ENCODE results near the gene TCP11.

Gene TCP11

DNA sequence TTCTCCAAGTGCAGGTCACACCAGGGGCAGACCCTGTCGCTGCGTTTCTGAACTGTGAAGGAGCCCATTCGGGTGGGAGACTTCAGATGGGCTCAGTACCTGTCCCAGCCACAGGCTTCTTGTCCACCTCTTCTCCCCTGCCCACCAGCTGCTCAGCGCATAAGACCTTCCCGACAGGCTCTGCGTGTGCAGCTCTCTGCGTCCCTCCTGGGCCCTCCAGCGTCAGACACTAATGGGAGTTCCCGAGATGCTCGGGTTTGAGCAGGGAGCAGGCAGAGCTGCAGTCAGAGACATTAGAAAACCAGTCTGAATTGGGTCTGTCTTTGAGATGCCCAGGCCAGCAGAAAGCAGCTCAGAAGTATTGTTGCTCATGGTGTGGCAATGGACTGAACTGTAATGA, 50.4 kb downstream of the TCP11 start:
- no peak for DNase-seq

DNA sequence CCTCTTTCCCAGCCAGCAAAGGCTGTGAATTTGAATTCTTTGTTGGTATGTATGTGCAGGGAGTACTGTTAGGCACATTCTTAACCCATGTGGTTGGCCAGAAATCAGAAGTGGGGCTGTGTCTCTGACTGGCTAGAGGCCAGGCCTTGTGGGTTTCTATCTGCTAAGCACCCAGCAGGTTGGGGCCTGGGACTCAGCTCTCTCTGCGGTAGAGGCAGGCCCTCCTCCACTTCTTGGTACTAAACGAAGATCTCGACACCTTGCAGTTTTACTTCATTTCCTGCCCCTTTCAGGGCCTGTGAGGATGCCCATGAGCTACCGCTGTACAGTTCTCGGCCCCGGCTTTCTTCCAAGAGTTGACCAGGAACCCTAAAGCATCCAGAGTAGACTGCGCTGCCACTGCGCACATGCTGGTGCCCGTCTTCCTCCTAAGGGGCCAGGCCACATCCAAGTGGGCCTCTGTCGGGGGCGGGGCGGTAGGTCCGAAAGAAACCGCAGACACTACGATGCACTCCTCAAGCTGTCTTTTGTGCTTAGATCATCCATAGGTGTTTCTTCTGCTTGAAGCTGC, 51.1 kb downstream of the TCP11 start:
- no peak for DNase-seq

DNA sequence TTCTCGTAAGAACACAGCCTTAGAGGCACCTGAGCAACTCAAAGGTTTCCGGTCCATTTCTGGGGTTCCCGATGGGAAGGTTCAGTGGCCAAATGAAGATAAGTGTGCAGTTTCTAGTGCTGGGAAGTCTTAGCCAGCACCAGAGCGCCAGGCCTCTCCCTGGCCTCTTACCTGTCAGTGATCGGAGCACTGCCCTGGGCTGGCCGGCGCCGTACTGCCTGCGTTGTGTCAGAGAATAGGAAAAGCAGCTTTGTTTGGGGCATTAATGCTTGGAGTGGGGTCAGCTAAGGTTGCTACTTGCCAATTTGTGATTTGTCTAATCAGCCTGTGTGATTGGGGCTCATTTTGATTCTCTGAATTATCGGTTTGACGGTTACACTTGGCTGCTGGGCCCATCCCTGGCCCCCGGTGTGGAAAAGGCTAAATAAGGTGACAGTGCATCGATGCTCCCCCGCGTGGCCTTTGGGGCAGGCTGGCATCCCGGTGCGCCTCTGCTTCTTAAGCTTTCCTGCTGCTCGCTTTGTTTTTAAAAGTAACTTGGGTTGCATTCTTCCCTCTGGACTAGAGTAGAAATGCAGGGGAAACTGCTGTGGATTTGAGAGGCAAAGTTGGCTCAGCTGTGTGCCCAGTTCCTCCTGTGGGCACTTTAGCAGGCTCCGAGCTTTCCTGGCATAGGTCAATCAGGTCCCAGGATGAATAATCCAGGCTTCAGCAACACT, 51.8 kb downstream of the TCP11 start:
- DNase-seq = no peak

DNA sequence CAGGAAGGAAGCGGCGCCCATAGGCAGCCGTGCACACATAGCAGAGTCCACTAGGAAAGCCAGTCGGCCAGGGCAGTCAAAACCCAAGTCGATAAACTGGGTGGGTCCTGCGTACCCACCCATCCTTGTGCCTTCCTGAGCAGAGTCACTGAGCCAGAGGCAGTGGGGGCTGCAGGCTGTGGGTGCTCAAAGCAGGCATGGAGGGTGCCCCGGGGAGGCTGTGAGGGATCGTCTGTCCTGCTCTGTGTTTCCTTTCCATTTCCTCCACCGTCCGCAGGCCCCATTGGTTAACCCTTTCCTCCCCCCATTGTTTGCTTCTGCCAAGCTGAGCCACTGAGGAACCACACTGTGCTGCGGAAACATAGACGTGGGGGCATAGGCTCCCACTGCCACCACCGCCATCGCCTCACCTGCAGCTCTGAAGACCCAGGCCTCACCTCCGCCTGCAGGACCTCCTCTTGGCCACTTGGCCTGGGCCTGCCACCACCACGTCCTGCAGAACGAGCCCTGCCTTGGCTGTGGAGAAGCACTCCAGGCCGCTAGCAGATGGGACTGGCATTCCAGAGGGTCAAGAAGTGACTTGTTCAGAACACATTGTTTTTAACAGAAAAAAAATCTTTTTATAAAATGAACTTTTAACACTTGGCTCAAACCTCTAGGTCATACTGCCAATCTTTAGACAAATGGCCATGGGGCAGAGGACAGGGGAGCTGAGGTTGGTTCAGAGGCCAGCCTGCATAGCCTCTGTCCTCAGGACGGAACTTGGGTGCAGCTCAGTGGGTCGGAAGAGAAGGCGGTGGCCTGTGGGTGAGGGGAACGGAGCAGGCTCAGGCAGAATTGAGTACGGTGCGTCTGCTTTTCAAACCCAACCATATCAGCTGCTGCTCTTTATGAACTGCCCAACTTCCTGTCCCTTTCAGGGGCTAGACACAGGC, 52.6 kb downstream of the TCP11 start:
- no peak for DNase-seq

DNA sequence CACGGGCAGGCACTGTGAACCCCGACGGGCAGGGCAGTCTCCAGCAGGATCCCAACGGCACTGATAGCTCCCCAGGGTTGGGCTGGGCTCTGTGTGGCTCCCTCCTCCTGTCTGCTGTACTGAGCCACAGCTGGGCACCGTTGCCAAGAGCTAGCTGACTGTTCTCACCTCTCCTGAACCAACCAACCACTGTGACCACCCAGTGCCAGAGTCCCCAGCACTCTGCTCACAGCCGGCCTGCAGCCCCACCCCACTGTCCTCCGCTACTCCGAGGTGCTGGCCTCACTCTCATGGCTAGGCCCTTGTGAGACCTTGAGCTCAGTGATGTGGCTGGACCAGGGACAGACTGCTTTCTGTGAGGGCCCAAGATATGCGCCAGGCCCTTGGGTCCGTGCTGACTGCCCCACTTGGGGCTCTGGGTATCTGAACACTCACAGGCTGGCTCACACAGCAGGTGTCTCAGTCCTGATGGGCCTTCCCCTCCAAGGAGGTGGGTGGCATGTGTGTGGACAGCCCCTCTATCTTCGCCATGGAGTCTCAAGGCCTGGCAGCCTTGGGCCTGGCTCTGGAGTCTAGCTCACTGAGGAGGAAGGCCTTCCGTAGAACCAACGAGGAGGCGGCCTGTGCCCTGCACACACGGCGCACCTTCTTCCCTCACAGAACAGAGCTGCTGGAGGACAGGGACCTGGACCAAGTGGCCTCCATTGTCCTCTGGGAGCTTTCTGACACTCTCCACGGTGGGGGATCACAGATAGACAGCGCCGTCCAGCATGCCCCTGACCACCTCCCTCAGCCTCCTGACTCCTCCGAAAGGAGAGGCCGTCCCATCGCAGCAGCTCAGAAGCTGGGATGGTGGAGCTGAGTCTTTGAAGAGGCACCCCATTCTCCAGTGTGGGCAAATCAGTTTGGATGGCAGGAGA, 53.5 kb downstream of the TCP11 start:
- no peak for DNase-seq

DNA sequence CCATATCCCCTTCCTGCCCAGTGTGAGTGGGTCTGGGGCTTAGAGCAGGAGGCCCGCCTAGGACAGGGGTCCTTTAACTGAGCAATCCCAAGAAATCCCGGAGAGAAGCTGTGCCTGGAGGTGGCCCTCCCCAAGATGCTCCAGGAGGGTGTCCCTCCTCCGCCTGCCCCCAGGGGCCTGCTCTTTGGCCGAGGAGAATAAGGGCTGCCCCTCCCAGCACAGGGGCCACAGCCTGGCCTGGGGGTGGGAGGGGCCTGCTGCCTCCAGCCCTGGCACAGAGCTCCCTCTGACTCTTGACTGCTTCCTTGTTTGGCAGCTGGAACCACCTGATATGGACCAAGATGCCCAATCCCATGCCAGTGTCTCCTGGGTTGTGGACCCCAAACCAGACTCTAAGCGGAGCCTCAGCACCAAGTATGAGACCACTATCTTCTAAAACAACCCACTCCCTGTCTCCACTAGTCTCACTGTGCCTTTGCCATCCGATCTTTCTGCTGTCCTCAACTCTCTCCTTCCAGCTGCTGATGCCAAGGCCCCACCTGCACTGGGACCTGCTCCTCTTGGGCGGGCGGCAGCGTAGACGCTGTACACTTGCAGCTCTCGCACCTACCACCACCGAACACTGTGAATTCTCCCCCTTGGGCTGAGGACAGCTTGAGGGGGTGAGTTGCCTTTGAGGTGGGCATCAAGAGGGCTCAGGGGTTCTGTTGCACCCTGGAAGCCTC, 54.3 kb downstream of the TCP11 start:
- DNase-seq = no peak

DNA sequence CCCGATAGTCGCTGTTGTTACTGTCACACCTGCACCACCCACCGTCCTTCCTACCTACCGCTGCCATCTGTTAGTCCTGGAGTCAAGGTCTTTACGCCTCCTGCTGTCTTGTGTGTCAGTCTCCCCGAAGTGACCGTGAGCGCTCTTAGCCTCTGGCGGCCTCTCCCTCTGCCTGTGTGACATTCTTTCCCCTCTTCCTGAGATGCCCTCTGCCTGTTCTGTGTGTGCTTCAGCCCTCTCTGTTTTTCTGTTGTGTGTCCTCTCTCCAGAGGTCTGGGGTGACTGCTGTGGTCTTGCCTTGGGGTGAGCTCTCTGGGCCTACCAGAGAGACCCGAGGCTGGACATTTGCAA, 54.9 kb downstream of the TCP11 start:
- DNase-seq = no peak

DNA sequence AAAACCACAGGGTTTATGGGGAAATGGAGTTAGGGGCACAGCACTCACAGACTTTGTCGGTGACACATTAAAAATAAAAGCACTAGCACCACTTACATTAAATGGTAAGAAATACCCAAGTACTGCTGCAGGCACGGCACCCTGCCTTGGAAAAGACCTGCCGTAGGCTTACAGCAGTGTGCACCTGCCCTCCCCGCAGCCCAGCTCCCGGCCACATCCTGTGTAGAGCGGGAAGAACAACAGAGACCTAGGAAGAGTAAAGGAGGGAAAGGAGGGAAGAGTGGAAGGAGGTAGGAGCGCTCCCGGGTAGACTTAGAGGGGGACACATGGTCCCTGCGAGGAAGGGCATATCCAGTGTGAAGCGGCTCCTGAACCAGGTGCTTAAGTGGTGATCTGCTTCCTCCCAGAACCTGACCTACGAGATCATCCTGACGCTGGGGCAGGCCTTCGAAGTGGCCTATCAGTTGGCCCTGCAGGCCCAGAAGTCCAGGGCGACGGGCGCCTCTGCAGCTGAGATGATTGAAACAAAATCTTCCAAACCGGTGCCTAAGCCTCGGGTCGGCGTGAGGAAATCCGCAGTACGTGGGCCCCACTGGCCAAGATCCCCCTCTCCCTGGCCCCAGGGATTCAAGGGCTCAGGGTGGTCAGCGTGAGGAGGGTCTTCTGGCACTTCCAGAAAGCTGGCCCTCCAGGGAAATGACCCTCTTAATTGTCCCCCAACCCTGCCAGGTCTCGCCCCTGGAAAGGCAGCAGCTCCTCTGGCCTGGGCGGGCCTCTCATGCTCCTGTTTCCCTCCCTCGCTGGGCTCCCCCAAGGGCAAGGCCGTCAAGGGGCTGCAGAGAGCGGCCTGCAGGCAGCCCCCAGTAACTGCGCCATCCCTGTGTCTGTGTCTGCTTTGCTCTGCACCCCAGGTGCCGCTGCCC, 55.5 kb downstream of the TCP11 start:
- no peak for DNase-seq

DNA sequence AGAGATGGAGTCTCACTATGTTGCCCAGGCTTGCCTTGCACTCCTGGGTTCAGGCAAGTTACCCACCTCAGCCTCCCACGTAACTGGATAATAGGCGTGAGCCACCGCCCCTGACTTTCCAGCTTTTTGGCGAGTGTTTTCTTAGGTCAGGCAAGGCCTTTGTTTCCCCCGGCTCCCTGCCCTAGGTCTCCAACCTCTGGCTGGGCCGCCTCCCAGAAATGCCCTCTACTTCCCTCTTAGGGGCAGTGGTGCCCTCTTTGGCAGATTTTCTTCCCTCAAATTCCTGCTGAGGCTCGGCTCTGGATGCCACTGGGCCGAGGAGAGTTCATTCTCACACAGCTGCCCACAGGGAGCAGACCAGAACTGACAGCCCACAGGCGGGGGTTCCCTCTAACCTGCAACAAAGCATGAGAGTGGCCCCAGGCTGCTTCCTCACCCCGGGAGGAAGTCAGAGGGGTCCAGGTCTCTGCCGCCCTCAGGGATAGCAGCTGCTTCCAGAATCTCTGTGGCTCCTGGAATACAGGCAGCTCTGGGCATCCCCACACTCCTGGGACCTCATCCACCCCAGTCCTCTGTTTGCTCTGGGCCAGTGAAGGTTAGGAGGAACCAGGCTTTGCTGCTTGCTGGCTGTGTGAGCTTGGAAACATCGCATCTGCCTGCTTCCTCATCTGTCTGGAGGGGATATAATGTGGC, 56.5 kb downstream of the TCP11 start:
- DNase-seq = no peak

DNA sequence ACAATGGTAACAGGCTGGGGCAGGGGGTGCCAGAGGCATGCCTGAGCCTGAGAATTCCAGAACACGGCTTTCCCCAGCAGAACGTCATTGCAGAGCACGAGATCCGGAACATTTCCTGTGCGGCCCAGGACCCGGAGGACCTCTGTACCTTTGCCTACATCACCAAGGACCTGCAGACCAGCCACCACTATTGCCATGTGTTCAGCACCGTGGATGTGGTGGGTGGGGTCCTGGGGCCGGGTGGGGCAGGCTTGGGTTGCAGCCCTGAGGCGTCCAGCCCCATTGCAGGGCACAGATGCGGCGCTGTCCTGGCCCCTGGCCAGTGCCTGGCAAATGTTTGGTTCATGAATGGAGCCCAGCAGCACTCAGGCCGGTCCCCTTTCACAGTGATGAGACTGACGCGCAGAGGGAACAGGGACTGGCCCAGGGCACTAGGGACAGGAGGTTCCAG, 57.1 kb downstream of the TCP11 start:
- no peak for DNase-seq

DNA sequence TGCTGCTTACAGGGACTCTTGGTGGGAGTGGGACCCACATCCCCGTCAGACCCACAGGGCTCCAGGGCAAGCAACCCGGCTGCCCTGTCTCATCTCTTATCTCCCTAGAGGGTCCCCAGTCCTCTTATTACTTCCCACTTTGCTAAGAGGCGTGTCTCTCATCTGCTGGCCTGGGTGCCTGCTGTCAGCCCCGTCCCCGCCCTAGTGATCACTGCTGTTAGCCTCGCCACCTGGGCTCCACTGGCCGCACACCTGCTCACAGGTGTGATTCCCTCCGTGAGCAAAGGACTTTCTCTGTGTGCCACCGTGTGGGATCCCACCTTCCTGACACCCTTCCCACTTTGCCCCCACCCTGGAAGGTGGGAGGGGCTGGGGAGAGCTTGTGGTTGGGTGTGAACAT, 57.6 kb downstream of the TCP11 start:
- DNase-seq = no peak

DNA sequence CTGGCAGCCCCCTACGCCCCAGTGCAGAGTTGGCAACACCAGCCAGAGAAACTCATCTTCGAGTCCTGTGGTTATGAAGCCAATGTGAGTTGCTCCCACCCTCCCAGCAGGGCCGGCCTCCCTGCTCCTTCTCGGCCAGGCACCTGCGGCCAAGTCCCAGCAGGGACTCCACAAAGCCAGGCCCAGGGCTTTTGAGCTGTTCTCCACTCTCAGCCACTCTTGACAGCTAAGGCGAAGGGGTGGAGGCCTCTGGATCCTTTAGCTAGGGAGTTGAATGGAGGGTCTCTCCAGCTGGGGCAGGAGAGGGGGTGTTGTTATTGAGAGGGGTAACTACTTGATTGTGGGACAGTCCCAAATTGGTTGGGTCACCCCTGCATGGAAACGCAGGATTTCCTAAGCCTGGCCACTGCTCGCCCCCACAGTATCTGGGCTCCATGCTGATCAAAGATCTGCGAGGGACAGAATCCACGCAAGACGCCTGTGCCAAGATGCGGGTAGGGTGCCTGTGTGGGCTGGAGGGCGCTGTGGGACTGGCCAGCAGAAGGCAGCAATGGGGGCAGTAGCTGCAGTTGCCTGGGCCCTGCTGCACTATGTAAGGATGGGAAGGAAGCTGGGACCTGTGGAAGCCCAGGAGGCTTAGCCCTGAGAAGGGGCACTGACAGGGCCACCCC, 58.3 kb downstream of the TCP11 start:
- DNase-seq = no peak

DNA sequence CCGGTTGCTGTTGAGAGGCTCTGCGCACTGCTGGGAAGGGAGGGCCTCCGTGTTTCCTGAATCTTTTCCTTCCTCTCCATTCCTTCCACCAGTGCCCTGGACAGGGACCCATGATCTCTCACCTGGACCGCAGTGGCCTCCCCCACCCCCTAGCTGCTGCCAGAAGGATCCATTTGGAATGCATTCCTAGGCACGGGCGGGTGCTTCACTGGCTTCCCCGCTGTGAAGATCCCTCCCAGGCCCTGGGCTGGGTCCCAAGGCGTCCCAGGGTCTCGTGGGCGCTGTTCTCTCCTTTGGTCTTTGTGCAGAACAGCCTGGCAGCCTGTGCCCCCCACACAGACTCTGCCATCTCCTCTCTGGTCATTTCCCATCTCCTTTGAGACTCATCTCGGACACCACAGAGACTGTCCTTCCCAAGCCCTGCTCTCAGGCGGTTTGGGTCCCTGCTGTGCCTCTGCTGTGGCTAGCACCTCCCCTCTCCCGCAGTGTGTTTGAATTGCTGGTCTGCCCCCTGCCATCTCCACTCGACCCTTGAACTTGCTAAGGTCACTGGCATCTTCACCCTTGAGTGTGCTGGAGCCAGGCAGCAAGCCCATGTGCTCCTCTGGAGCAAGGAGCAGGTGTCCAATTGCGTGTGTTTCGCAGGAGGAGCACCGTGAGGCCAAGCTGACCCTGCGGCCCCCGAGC, 59.0 kb downstream of the TCP11 start:
- DNase-seq = no peak

DNA sequence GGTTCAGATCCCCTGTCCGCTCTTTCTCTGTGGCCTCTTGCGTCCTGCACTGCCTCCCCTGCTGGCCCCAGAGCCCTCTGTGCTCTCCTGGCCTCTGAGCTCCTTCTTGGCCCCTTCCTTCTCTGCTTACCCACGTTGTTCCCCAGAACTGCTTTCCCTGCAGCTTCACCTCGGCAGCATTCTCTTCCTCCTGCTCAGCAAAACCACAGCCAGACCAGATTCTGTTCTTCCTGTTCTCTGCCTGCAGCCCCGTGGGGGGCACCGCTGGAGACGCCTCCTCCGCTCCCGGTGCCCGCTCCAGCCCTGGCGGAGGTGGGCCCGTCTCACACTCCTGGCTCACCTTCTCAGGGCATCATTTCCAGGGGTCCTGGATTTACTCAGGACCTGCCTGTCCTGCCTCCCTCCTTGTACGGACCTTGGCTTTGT, 59.7 kb downstream of the TCP11 start:
- DNase-seq = no peak

DNA sequence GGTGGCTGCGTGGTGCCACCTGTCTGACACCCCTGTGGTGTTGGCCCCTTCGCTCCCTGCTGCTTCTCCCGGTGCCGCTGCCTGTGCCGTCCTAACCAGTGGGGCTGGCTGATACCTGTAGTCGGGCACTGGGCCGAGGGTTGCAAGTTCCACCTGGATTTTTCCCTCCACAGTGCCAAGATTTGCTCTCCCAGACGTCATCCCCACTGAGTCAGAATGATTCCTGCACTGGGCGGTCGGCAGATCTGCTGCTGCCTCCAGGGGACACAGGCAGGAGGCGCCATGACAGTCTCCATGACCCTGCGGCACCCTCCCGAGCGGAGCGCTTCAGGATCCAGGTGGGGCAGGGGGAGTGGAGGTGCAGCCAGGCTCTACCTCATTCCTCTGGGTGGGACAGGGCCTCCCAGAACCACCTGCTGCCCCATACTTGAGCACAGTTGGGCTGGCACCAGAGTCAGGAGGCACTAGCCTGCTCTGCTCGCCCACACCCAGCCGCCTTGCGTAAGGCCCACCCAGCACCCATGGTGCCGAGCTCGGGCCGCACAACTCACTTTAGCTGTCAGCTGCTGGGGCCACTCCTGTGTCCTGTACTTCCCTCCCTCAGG, 60.2 kb downstream of the TCP11 start:
- DNase-seq = peak; percentile 44

DNA sequence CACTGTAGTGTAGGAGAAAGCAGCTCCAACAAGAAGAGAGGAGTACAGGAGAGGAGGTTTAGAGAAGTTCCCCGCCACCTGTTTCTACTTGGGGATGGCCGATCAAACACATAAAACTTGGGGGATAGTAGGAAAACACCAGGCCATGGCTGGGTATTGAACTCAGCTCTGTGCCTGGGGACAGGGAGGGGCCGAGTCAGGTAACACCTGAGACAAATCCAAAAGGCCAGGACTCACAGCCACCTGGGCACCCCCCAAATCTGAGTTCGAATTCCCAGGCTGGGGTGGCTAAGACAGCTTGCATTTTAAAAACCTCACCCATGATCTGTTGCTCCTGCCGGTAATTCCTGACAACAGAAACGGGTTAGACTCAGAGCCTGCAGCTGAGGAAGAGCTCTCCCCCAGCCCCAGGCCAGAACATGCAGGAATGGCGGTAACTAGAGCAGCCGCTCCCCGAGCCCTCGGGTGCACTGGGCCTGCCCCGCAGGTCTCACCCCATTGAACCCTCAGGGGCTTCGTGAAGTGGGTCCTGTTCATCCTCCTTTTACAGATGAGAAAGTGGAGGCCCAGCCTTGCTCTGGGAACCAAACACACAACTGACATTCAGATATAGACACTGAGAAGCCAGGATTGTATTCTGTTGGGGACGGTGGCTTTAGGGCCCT, 61.0 kb downstream of the TCP11 start:
- DNase-seq = no peak

DNA sequence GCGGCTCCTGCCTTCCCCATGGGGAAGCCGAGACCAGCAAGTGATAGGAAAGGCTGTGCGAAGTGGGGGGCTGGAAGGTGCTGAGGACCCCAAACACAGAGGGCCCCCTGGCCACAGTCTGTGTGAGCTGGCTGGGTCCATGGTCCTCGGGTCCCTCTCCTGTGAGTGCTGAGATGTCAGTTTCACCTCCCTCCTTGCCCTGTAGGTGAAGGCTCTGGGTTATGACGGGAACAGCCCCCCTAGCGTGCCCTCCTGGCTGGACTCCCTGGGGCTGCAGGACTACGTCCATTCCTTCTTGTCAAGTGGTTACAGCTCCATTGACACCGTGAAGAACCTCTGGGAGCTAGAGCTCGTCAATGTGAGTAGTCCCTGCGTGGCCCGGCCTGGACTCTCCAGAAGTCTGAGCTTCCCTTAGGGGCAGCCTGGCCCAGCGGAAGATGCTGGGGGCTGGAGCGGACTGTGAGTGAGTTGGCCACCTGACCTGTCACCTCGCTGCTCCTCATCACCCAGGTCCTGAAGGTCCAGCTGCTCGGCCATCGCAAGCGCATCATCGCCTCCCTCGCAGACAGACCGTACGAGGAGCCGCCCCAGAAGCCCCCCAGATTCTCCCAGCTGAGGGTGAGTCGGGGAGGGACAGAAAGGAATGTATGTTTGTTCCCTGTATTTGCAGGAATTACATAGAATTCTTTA, 61.7 kb downstream of the TCP11 start:
- DNase-seq = no peak

Measured in suppressor macrophage treated with lipopolysaccharide for 4 hours (primary cell).